H9 (cell line): ENCODE results near the gene HCN2. TPM values are rescaled to one million over a fixed set of nuclear protein-coding genes. Genes with fewer than 3 reads are reported as not detected.
A peak's percentile ranks its signal among the peaks of the same experiment; 100 is the strongest.

Experiments
- DNase-seq: peaks from one replicate; pipeline ENCODE4 v3.0.0-alpha.2; 2017
- H2AFZ ChIP-seq: one replicate; pipeline ENCODE4 v1.6.1; 2013; ENCODE audit warnings: mild to moderate bottlenecking, low read length, control low read depth, moderate library complexity
- H2AK5ac ChIP-seq: 2 replicates; pipeline ENCODE4 v1.6.1; 2013; ENCODE audit warnings: low read length, control low read depth, mixed read lengths; ENCODE audit not compliant: insufficient read length
- H2BK120ac ChIP-seq: one replicate; pipeline ENCODE4 v1.6.1; 2013; ENCODE audit warnings: low read depth, mild to moderate bottlenecking, low read length, control low read depth, inconsistent platforms; ENCODE audit not compliant: poor library complexity, severe bottlenecking
- H2BK12ac ChIP-seq: 2 replicates; pipeline ENCODE4 v1.6.1; 2013; ENCODE audit warnings: low read length, control low read depth, mixed read lengths, low read depth; ENCODE audit not compliant: insufficient read length
- H2BK15ac ChIP-seq: 2 replicates; pipeline ENCODE4 v1.6.1; 2013; ENCODE audit warnings: low read depth, low read length, control low read depth
- H2BK20ac ChIP-seq: one replicate; pipeline ENCODE4 v1.6.1; 2013; ENCODE audit warnings: low read depth, mild to moderate bottlenecking, low read length, control low read depth, inconsistent platforms; ENCODE audit not compliant: poor library complexity, severe bottlenecking
- H2BK5ac ChIP-seq: 2 replicates; pipeline ENCODE4 v1.6.1; 2013; ENCODE audit warnings: low read length, control low read depth, mixed read lengths; ENCODE audit not compliant: insufficient read length
- H3K14ac ChIP-seq: 2 replicates; pipeline ENCODE4 v1.6.1; 2013; ENCODE audit warnings: low read length, control low read depth; ENCODE audit not compliant: insufficient read depth
- H3K18ac ChIP-seq: 2 replicates; pipeline ENCODE4 v1.6.1; 2013; ENCODE audit warnings: low read depth, mild to moderate bottlenecking, mixed read lengths, low read length, control low read depth; ENCODE audit not compliant: insufficient read length
- H3K23ac ChIP-seq: 2 replicates; pipeline ENCODE4 v1.6.1; 2013; ENCODE audit warnings: low read length, control low read depth, mixed read lengths, low read depth; ENCODE audit not compliant: insufficient read length
- H3K23me2 ChIP-seq: 2 replicates; pipeline ENCODE4 v1.6.1; 2013; ENCODE audit warnings: low read depth, mild to moderate bottlenecking, mixed read lengths, low read length, control low read depth; ENCODE audit not compliant: insufficient read length, poor library complexity, severe bottlenecking
- H3K27ac ChIP-seq: 2 replicates; pipeline ENCODE4 v1.5.1; 2013; ENCODE audit warnings: low read length, control low read depth, mixed read lengths, low read depth; ENCODE audit not compliant: insufficient read length
- H3K27me3 ChIP-seq: 2 replicates; pipeline ENCODE4 v1.6.1; 2013; ENCODE audit warnings: low read length, control low read depth, inconsistent platforms; ENCODE audit not compliant: insufficient read depth
- H3K4ac ChIP-seq: 2 replicates; pipeline ENCODE4 v1.6.1; 2013; ENCODE audit warnings: low read depth, mild to moderate bottlenecking, control low read depth, inconsistent platforms, low read length, moderate library complexity
- H3K4me1 ChIP-seq: 2 replicates; pipeline ENCODE4 v1.6.1; 2013; ENCODE audit warnings: low read length, control low read depth, inconsistent platforms; ENCODE audit not compliant: insufficient read depth
- H3K4me2 ChIP-seq: 2 replicates; pipeline ENCODE4 v1.6.1; 2013; ENCODE audit warnings: low read length, control low read depth, mixed read lengths; ENCODE audit not compliant: insufficient read length, insufficient read depth
- H3K56ac ChIP-seq: 2 replicates; pipeline ENCODE4 v1.6.1; 2013; ENCODE audit warnings: low read depth, mild to moderate bottlenecking, mixed read lengths, low read length, control low read depth; ENCODE audit not compliant: insufficient read length
- H3K79me1 ChIP-seq: 2 replicates; pipeline ENCODE4 v1.6.1; 2013; ENCODE audit warnings: low read depth, mild to moderate bottlenecking, moderate library complexity, low read length, control low read depth, inconsistent platforms; ENCODE audit not compliant: insufficient read depth, poor library complexity, severe bottlenecking
- H3K79me2 ChIP-seq: 2 replicates; pipeline ENCODE4 v1.6.1; 2013; ENCODE audit warnings: low read length, control low read depth, inconsistent platforms; ENCODE audit not compliant: insufficient read depth
- H3K9ac ChIP-seq: 2 replicates; pipeline ENCODE4 v1.6.1; 2013; ENCODE audit warnings: low read length, control low read depth, mixed read lengths; ENCODE audit not compliant: insufficient read length; ENCODE audit errors: extremely low read depth
- H3K9me3 ChIP-seq: one replicate; pipeline ENCODE4 v1.6.1; 2013; ENCODE audit warnings: low read depth, low read length, inconsistent platforms; ENCODE audit not compliant: control insufficient read depth
- H3T11ph ChIP-seq: one replicate; pipeline ENCODE4 v1.6.1; 2013; ENCODE audit warnings: mild to moderate bottlenecking, low read length, control low read depth, inconsistent platforms
- H4K20me1 ChIP-seq: one replicate; pipeline ENCODE4 v1.6.1; 2013; ENCODE audit not compliant: control insufficient read depth, insufficient read length, insufficient read depth
- H4K5ac ChIP-seq: 2 replicates; pipeline ENCODE4 v1.6.1; 2013; ENCODE audit warnings: low read depth, mild to moderate bottlenecking, mixed read lengths, low read length, control low read depth; ENCODE audit not compliant: insufficient read length
- H4K8ac ChIP-seq: replicated peaks from 2 replicates; pipeline ENCODE4 v1.6.1; 2013; ENCODE audit warnings: low read length, control low read depth, mixed read lengths, low read depth; ENCODE audit not compliant: insufficient read length
- H4K91ac ChIP-seq: 2 replicates; pipeline ENCODE4 v1.6.1; 2013; ENCODE audit warnings: low read depth, mild to moderate bottlenecking, moderate library complexity, mixed read lengths, low read length, control low read depth; ENCODE audit not compliant: insufficient read length
- H3K27ac Mint-ChIP-seq, 3 experiments: 2 replicates in 2 of 3; 3 replicates in 1 of 3; pipeline ENCODE4 v1.8.0; 2020 to 2021; ENCODE audit warnings: mixed read lengths in 3 of 3, mild to moderate bottlenecking in 1 of 3, moderate library complexity in 1 of 3
- H3K27me3 Mint-ChIP-seq: 2 replicates; pipeline ENCODE4 v1.8.0; 2021; ENCODE audit warnings: low read depth, mild to moderate bottlenecking, moderate library complexity, mixed read lengths
- H3K36me3 Mint-ChIP-seq, 3 experiments: 2 replicates in 2 of 3; 3 replicates in 1 of 3; pipeline ENCODE4 v1.8.0; 2020 to 2021; ENCODE audit warnings: low read depth in 3 of 3, mixed read lengths in 3 of 3; ENCODE audit not compliant: insufficient read depth in 1 of 3
- H3K4me1 Mint-ChIP-seq, 2 experiments: 2 replicates each; pipeline ENCODE4 v1.8.0; 2020; ENCODE audit warnings: mixed read lengths in 2 of 2
- H3K4me3 Mint-ChIP-seq, 2 experiments: 2 replicates in 1 of 2; 3 replicates in 1 of 2; pipeline ENCODE4 v1.8.0; 2020 to 2021; ENCODE audit warnings: mild to moderate bottlenecking in 2 of 2, mixed read lengths in 2 of 2, moderate library complexity in 1 of 2
- H3K9me3 Mint-ChIP-seq, 2 experiments: 2 replicates in 1 of 2; 3 replicates in 1 of 2; pipeline ENCODE4 v1.8.0; 2020; ENCODE audit warnings: mild to moderate bottlenecking in 2 of 2, mixed read lengths in 2 of 2, moderate library complexity in 1 of 2
- CTCF ChIP-seq: fragments of 200-600 bp; sonication (generic); conservative IDR thresholded peaks from 3 replicates; pipeline ENCODE4 v1.8.0; 2021; ENCODE audit warnings: antibody characterized with exemption, mild to moderate bottlenecking
- WGBS: extraction: QIAGEN DNeasy Blood & Tissue Kit; methylation state at CpG from one replicate; pipeline ENCODE4 v1.1.7; 2013; ENCODE audit warnings: missing lambda C conversion rate, low lambda C conversion rate, mixed read lengths; ENCODE audit not compliant: insufficient read length; ENCODE audit errors: extremely low coverage; 5-methylcytosine and 5-hydroxymethylcytosine counted together
- total RNA-seq: library from RNA; stranded (reverse); gene quantifications from 2 replicates; pipeline ENCODE4 v1.2.1, GENCODE V29; 2021

The HCN2 gene
- total RNA-seq, 1 experiment from 2014 or later: 3.7 TPM

DNA sequence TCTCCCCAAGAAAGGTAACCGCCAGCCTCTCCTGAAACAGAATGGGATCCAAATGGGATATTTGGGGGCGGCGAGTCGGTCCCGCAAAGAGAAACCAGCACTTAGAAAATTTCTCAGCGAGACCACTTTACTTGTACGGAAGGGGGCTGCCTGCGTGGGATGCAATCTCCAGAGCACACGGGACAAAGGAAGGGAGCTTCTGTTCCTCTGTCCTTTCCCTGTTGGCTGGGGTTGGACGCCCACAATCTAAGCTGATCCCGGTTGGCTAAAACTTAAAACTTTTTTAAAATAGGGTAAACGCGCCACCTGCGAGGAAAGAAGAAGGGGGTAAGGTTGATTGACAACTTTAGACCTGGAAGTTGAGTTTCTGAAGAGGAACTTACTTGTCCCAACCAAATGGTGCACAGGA, 18.1 kb upstream of the HCN2 start:
- H3K9me3 Mint-ChIP-seq: peaks cover 13% of the 10 kb centered on the region in 2 experiments

More for the DNA sequence above, 18.1 kb upstream of the HCN2 start:
- Histone ChIP-seq H2BK20ac (no peak overlapping the region), H2BK12ac (no peak overlapping the region), H2BK5ac (no peak overlapping the region), H2AK5ac (no peak overlapping the region), H4K91ac (no peak overlapping the region), H3K27ac (peak overlapping the region; percentile 37), H3K14ac (peak overlapping the region; percentile 84), H3K4me2 (peak overlapping the region; percentile 81), H3K4ac (no peak overlapping the region), H4K20me1 (no peaks in the 10 kb centered on the region), H4K8ac (no peak overlapping the region), H3K27me3 (no peaks in the 10 kb centered on the region), H3T11ph (no peak overlapping the region), H2BK120ac (peak overlapping the region; percentile 15), H3K18ac (peak overlapping the region; percentile 85), H3K4me1 (no peaks in the 10 kb centered on the region; the same call in 1 of the 2 replicates), H4K5ac (no peak overlapping the region), H2BK15ac (no peak overlapping the region), H3K9ac (peak overlapping the region; percentile 61), H3K79me1 (peaks cover 3% of the 10 kb centered on the region), H3K79me2 (peaks cover 34% of the 10 kb centered on the region), H2AFZ (no peak overlapping the region), H3K9me3 (no peaks in the 10 kb centered on the region), H3K56ac (no peak overlapping the region), H3K23ac (no peak overlapping the region), H3K23me2 (peaks cover 15% of the 10 kb centered on the region)
- no CpG with 5 or more reads among the region's 14 CpGs for WGBS
- peak; percentile 42 for DNase-seq
- peak overlapping the region; percentile 72 to 88 for H3K4me3 Mint-ChIP-seq
- peaks cover 19% of the 10 kb centered on the region for H3K27me3 Mint-ChIP-seq
- H3K4me1 Mint-ChIP-seq: peaks cover 23 to 40% of the 10 kb centered on the region in 2 experiments
- H3K27ac Mint-ChIP-seq: peak overlapping the region; percentile 86 to 97 (median 92); a peak in 4 of 7 replicates
- H3K36me3 Mint-ChIP-seq: peaks cover 8 to 18% (median 17%) of the 10 kb centered on the region in 3 experiments
- TF ChIP-seq CTCF: no peak
